ENCODE data around the gene ZNF660. TPM values are rescaled to one million over a fixed set of nuclear protein-coding genes. Genes with fewer than 3 reads are reported as not detected.

ZNF660 gene
- total RNA-seq, 1 donor from 2014 or later = 0.07 TPM

DNA sequence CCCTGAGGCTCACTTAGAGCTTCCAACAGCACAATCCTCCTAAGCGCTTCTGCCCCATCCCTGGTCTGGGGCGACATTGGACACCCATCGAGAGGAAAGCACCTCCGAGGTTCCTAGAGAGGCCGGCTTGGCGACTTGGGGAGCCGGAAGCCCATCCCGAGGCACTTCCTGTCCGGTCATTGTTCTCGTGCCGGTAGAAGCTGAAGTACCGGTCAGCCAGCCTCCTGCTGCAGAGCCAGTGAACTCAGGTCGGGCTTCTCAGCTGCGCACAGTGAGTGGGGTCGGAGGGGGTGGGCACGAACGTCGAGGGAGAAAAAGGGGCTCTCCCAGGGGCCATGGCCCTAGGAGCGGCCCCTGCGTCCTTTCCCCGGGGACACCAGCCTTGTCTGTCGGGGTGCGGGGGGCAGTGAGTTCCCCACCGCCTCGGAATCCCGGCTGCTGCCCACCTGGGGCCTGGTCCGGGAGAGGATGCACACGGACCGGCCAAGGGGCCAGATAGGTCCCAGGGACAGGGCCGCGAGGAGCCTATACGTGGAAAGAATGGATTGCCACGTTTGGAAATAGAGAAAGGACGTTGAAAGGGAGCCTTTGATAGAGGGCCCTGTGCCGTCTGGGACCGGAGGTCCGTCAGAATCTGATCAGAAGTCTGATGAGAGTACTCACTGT is 63.9 kb downstream of the ZNF660 start, which contains the start of gene ZNF35:
Gene ZNF35 (plus strand): TSS at position 169 of the 666 bp plus-strand sequence. CDS start 2,336 bp downstream, outside the sequence.
- Mint-ChIP-seq H3K27ac (no peak within 1 kb of the TSS), H3K27me3 (ENCODE audit: low read depth) (no peaks in the 10 kb centered on the region), H3K9me3 (peaks cover 59% of the 10 kb centered on the region), H3K4me3 (ENCODE audit: low read depth) (peak within 1 kb of the TSS; percentile 84), H3K4me1 (ENCODE audit: low read depth) (peaks cover 11% of the 10 kb centered on the region), H3K36me3 (ENCODE audit: low read depth) (peaks cover 52% of the 10 kb centered on the region)
- intact Hi-C loops (cut with micrococcal nuclease) = loop anchor here (2.0 to 10.0 kb wide), 2 partner anchors 24 to 116 kb away; partner anchors contain the start of genes KIAA1143, KIF15 and ZNF197
- peak; percentile 14 for DNase-seq (ENCODE audit: low spot score)

Other genes starting within 250 kb of the ZNF660 start
- gene TCAIM, start 246.2 kb upstream of the ZNF660 start, total RNA-seq = 17.5 and 18.4 TPM in 2 replicates
- gene ZNF445, start 107.3 kb upstream of the ZNF660 start, total RNA-seq = 22.6 and 24.0 TPM in 2 replicates
- gene ZKSCAN7, start 29.8 kb upstream of the ZNF660 start, total RNA-seq = 0.83 and 1.3 TPM in 2 replicates
- gene ZNF197, start 40.1 kb downstream of the ZNF660 start, total RNA-seq = 10.4 and 10.7 TPM in 2 replicates
- 2.9 and 4.7 TPM in 2 replicates for gene ZNF35, start 63.8 kb downstream of the ZNF660 start, total RNA-seq
- gene ZNF502, start 127.7 kb downstream of the ZNF660 start, total RNA-seq = 0.27 and 0.62 TPM in 2 replicates
- 1.1 and 1.3 TPM in 2 replicates for gene ZNF501, start 144.7 kb downstream of the ZNF660 start, total RNA-seq
- 39.2 and 43.7 TPM in 2 replicates for gene KIAA1143, start 176.7 kb downstream of the ZNF660 start, total RNA-seq
- 28.5 and 28.7 TPM in 2 replicates for gene KIF15, start 176.8 kb downstream of the ZNF660 start, total RNA-seq